Fibroblast of the aortic adventitia (primary cell): ENCODE data around the gene LRRC49. TPM values are rescaled to one million over a fixed set of nuclear protein-coding genes. Genes with fewer than 3 reads are reported as not detected.
A peak's percentile ranks its signal among the peaks of the same experiment; 100 is the strongest.
"Not testable (repeated sequence)": the region's sequence is repeated elsewhere in the genome, so short reads cannot be mapped to it uniquely, and the experiment has no call there.

Source experiments
- DNase-seq: peaks from one replicate; pipeline ENCODE4 v3.0.0-alpha.2; 2010; ENCODE audit warnings: low read depth
- H3K4me3 ChIP-seq: 2 replicates; pipeline ENCODE4 v1.5.1; 2011; ENCODE audit warnings: low read depth, mild to moderate bottlenecking, control low read depth, low read length, moderate library complexity
- CTCF ChIP-seq: IDR thresholded peaks from 2 replicates; pipeline ENCODE4 v1.5.1; 2011; ENCODE audit warnings: mild to moderate bottlenecking, low read length, control low read depth, inconsistent platforms; ENCODE audit not compliant: insufficient read depth
- total RNA-seq: library from RNA; depleted of rRNA; stranded (reverse); fragments of >200 nt; gene quantifications from 2 replicates; pipeline ENCODE4 v1.2.3, GENCODE V29; 2012; ENCODE audit warnings: low replicate concordance

The LRRC49 gene
- total RNA-seq, 1 donor, result 25.2 TPM

DNA sequence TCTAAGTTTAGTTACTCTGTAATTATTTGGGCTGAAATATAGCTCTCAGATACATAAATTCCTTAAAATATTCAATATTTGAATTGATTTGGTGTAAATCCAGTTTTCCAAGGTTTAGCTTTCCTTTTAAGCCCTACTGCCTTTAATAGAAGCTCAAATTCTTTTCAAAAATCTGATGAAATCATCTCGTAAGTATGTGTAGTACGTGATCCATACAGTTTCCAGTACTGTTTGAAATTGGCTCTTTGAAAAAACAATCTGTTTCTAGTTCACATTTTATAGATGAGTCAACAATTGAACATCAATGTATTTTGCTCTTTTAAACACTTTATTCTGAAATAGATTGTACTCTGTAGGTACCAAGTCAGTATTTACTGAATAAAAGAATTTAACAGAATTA, 84.2 kb downstream of the LRRC49 start:
- DNase-seq, result peak; percentile 74

DNA sequence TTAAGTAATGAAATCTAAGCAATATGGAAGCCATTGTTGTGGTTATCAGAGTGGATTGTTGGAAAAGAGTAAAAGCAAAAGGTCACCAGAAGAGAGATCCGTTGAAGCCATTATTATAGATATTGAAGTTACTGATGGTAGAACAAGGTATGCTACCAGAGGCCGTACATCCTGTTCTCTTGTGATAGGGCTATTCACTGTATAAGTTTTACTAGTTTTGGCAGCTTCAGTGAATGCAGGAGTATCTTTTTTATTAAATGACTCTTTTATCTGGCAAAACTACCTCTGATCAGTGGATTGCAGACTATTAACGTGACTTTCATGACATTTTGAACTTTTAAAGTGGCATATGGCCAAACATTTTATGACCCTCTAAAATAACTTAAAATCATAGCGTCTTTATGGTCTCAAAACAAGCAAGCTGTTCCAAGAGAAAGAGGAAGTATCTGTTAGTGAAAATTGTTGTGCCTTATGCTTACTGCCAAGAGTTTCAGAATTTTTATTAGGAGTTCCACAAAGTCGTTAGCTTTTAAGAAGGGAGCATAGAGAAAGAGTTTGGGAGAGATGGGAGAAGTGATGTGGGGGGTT, 102.9 kb downstream of the LRRC49 start:
- DNase-seq, result no peak

More for the DNA sequence above, 84.2 kb downstream of the LRRC49 start:
- H3K4me3 ChIP-seq, result no peak overlapping the region
- TF ChIP-seq CTCF, result no peak

GRCh38 chr15:70998319-70998718, 105.7 kb downstream of the LRRC49 start:
- DNase-seq, result no peak
- no peak for TF ChIP-seq CTCF
- H3K4me3 ChIP-seq, result no peak overlapping the region

More for the DNA sequence above, 102.9 kb downstream of the LRRC49 start:
- no peak overlapping the region for H3K4me3 ChIP-seq
- no peak for TF ChIP-seq CTCF

DNA sequence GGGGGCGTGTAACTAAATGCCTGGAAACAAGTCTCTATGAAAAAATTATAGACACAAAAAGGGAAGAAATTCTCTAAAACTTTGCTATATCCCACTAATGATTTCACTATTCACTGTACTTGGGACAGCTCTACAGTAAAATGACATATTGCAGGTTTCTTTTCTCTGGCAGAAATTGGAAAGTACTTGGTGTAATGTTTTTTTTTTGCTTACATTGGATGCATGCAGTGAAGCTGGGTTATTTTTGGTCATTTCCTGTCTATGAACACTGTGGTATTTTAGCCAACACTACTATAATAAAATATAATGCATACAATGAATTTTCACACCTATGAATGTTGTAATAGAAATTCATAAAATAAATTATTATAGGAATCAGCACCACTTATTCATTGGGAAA, 109.7 kb downstream of the LRRC49 start:
- H3K4me3 ChIP-seq, result no peak overlapping the region
- peak; percentile 66 for DNase-seq
- no peak for TF ChIP-seq CTCF

DNA sequence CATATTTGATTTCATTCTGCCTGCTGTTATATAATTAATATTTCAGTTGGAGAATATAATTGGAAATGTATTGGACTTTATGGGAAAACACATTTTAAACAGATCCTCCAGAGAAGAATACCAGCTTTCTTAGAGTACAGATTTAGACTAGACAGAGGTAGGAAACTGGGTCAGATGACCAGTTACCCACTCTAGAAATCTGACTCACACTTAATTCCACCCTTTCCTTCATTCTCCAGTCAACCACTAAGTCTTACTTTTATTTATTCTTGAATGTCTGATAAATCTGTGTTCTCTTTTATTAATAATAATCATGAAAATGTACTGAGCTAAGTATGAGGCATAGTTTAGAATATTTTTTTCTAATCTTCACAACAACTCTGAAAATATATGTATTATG, 110.7 kb downstream of the LRRC49 start:
- no peak overlapping the region for H3K4me3 ChIP-seq
- TF ChIP-seq CTCF, result no peak
- DNase-seq, result peak; percentile 44

DNA sequence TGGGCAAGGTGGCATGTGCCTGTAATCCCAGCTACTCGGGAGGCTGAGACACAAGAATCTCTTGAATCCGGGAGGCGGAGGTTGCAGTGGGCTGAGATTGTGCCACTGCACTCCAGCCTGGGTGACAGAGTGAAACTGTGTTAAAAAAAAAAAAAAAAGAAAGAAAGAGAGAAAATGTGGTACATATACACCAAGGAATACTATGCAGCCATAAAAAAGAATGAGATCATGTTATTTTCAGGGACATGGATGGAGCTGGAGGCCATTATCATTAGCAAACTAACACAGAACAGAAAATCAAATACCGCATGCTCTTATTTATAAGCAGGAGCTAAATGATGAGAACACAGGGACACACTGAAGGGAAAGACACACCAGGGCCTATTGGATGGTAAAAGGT, 111.9 kb downstream of the LRRC49 start:
- not testable (repeated sequence) for DNase-seq, H3K4me3 ChIP-seq

DNA sequence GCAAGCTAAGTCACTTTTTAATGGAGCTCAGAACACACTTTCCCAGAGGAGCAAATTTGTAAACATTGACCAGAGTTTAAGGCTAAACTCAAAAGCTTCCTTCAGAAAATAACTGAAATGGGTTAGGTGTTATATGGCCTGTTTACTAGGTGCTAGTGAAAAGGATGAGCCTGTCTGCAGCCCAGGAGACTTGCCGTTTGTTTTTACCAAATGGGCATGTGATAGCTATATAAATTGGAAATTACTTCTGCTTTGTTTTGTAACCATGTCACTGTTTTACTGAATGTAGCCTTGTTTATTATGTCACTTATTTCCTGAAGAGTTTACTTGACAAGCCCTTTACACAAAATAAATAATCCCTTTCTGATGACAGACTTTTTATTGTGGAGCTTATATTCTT, 113.3 kb downstream of the LRRC49 start:
- DNase-seq, result no peak
- no peak overlapping the region for H3K4me3 ChIP-seq
- TF ChIP-seq CTCF, result no peak
